Measurements from ENCODE around the gene TFF3.

GRCh38 chr21:42321231-42321630 is 6.0 kb upstream of the TFF3 start:
- no peak for TF ChIP-seq CTCF (IDR thresholded peaks at IDR 0.05; ENCODE audit: low read depth, low read length)
- no peak for TF ChIP-seq POLR2A (IDR thresholded peaks at IDR 0.05; ENCODE audit: extremely low read depth, insufficient read length)
